SK-N-SH (cell line): ENCODE measurements around the gene LTBP1. TPM values are rescaled to one million over a fixed set of nuclear protein-coding genes. Genes with fewer than 3 reads are reported as not detected.

Source experiments
- CTCF ChIA-PET: fragments of 300-600, 350-600 bp; formaldehyde crosslinking; extraction: SDS; loops from one replicate; lab custom pipeline; 2021; lab: Yijun Ruan, JAX
- POLR2A ChIA-PET: fragments of 350-600 bp; sonication (Branson Sonifier 250); formaldehyde crosslinking; extraction: SDS; loops from one replicate; lab custom pipeline; 2020; ENCODE audit warnings: antibody characterized with exemption, inconsistent platforms; lab: Yijun Ruan, JAX
- DNase-seq: peaks from one replicate; pipeline ENCODE4 v3.0.0; 2012
- H2AFZ ChIP-seq: fragments of 200-600 bp; sonication (generic); 2 replicates; pipeline ENCODE4 v1.8.1; 2016; ENCODE audit warnings: antibody characterized with exemption, mild to moderate bottlenecking, low read depth
- H3F3A ChIP-seq: fragments of 200-600 bp; sonication (generic); replicated peaks from 2 replicates; pipeline ENCODE3; 2016; ENCODE audit warnings: antibody characterized with exemption, mild to moderate bottlenecking; ENCODE audit not compliant: insufficient read depth
- H3K27ac ChIP-seq, 2 experiments: fragments of 200-500 bp in 1 of 2; fragments of 200-600 bp in 1 of 2; sonication (Bioruptor generic) in 1 of 2; sonication (generic), shearing (Covaris generic) in 1 of 2; 2 replicates each; pipeline versions ENCODE4 v1.5.1 to v1.6.1; 2014 to 2016; ENCODE audit warnings: low read depth in 2 of 2, inconsistent platforms in 1 of 2, low read length in 1 of 2, mild to moderate bottlenecking in 1 of 2, mixed read lengths in 1 of 2
- H3K27me3 ChIP-seq: fragments of 200-600 bp; sonication (generic), shearing (Covaris generic); 2 replicates; pipeline ENCODE4 v1.6.1; 2016; ENCODE audit warnings: mixed run types; ENCODE audit not compliant: insufficient read depth
- H3K36me3 ChIP-seq, 2 experiments: fragments of 200-500 bp in 1 of 2; fragments of 200-600 bp in 1 of 2; sonication (Bioruptor generic) in 1 of 2; sonication (generic) in 1 of 2; replicated peaks in 1 of 2; 2 replicates each; pipeline versions ENCODE3 to v1.5.1; 2014 to 2016; ENCODE audit warnings: low read length in 1 of 2, mild to moderate bottlenecking in 1 of 2; ENCODE audit not compliant: insufficient read depth in 2 of 2, control insufficient read depth in 1 of 2
- H3K4me1 ChIP-seq, 2 experiments: fragments of 200-500 bp in 1 of 2; fragments of 200-600 bp in 1 of 2; sonication (Bioruptor generic) in 1 of 2; sonication (generic), shearing (Covaris generic) in 1 of 2; 2 replicates each; pipeline versions ENCODE4 v1.5.1 to v1.6.1; 2014 to 2016; ENCODE audit warnings: low read depth in 1 of 2, low read length in 1 of 2, mixed run types in 1 of 2; ENCODE audit not compliant: insufficient read depth in 2 of 2, control insufficient read depth in 1 of 2
- H3K4me2 ChIP-seq: fragments of 200-600 bp; sonication (generic), shearing (Covaris generic); 2 replicates; pipeline ENCODE4 v1.6.1; 2017; ENCODE audit warnings: mixed run types
- H3K4me3 ChIP-seq, 2 experiments: fragments of 200-500 bp in 1 of 2; fragments of 200-600 bp in 1 of 2; sonication (Bioruptor generic) in 1 of 2; sonication (generic), shearing (Covaris generic) in 1 of 2; 2 replicates each; pipeline versions ENCODE4 v1.5.1 to v1.8.1; 2014 to 2016; ENCODE audit warnings: low read depth in 2 of 2, inconsistent platforms in 1 of 2, low read length in 1 of 2, mild to moderate bottlenecking in 1 of 2, mixed read lengths in 1 of 2, moderate library complexity in 1 of 2
- H3K79me2 ChIP-seq: fragments of 200-600 bp; sonication (generic); 2 replicates; pipeline ENCODE4 v1.8.1; 2017; ENCODE audit warnings: mild to moderate bottlenecking; ENCODE audit not compliant: insufficient read depth
- H3K9ac ChIP-seq: fragments of 200-600 bp; sonication (generic); 2 replicates; pipeline ENCODE4 v1.6.1; 2017; ENCODE audit warnings: mixed run types
- H3K9me2 ChIP-seq: fragments of 200-600 bp; sonication (generic); 2 replicates; pipeline ENCODE4 v1.6.1; 2017; ENCODE audit warnings: mixed run types
- H3K9me3 ChIP-seq: fragments of 200-600 bp; sonication (generic); 2 replicates; pipeline ENCODE4 v1.6.1; 2017; ENCODE audit warnings: mixed run types, mild to moderate bottlenecking, moderate library complexity
- H4K20me1 ChIP-seq: fragments of 200-600 bp; sonication (generic); 2 replicates; pipeline ENCODE4 v1.6.1; 2017; ENCODE audit warnings: mild to moderate bottlenecking, mixed run types; ENCODE audit not compliant: insufficient read depth
- CHD2 ChIP-seq: fragments of 150-350 bp; IDR thresholded peaks from 2 replicates; pipeline ENCODE4 v1.6.1; 2018; ENCODE audit warnings: low read length; ENCODE audit not compliant: partially characterized antibody
- ELF1 ChIP-seq: IDR thresholded peaks from 2 replicates; pipeline ENCODE4 v1.4.0; 2012
- EP300 ChIP-seq, 2 experiments: IDR thresholded peaks; 2 replicates each; pipeline versions ENCODE4 v1.4.0 to v1.6.1; 2012; ENCODE audit warnings: borderline replicate concordance in 1 of 2, low read depth in 1 of 2, low read length in 1 of 2
- GABPA ChIP-seq: IDR thresholded peaks from 2 replicates; pipeline ENCODE4 v1.4.0; 2012; ENCODE audit warnings: low read depth, mild to moderate bottlenecking
- GATA2 ChIP-seq: sonication (generic); formaldehyde crosslinking; IDR thresholded peaks from 2 replicates; pipeline ENCODE4 v1.5.0; 2020; ENCODE audit warnings: mild to moderate bottlenecking, missing genetic modification reagents
- JUND ChIP-seq: IDR thresholded peaks from 2 replicates; pipeline ENCODE4 v1.4.0; 2012
- MEF2A ChIP-seq: IDR thresholded peaks from 2 replicates; pipeline ENCODE4 v1.4.0; 2012; ENCODE audit warnings: low read depth, borderline replicate concordance
- MXI1 ChIP-seq: IDR thresholded peaks from 2 replicates; pipeline ENCODE4 v1.6.1; 2012; ENCODE audit warnings: mild to moderate bottlenecking, low read depth, low read length, improper control_type of control experiment
- NFIC ChIP-seq: IDR thresholded peaks from 2 replicates; pipeline ENCODE4 v1.4.0; 2012; ENCODE audit warnings: borderline replicate concordance
- NRF1 ChIP-seq: IDR thresholded peaks from 2 replicates; pipeline ENCODE4 v1.6.1; 2012; ENCODE audit warnings: low read depth, mild to moderate bottlenecking, low read length
- RCOR1 ChIP-seq: fragments of 150-350 bp; IDR thresholded peaks from 2 replicates; pipeline ENCODE4 v1.6.1; 2017; ENCODE audit warnings: antibody characterized with exemption, low read length
- RXRA ChIP-seq: IDR thresholded peaks from 2 replicates; pipeline ENCODE4 v1.4.0; 2012; ENCODE audit warnings: low read depth, mild to moderate bottlenecking, borderline replicate concordance
- SIN3A ChIP-seq: IDR thresholded peaks from 2 replicates; pipeline ENCODE4 v1.6.1; 2012; ENCODE audit warnings: low read depth, mild to moderate bottlenecking, low read length, moderate library complexity, borderline replicate concordance
- TAF1 ChIP-seq: IDR thresholded peaks from 2 replicates; pipeline ENCODE4 v1.6.1; 2012; ENCODE audit warnings: low read depth, mild to moderate bottlenecking, low read length, moderate library complexity, borderline replicate concordance
- TCF12 ChIP-seq: IDR thresholded peaks from 2 replicates; pipeline ENCODE4 v1.4.0; 2012
- TEAD4 ChIP-seq: IDR thresholded peaks from 2 replicates; pipeline ENCODE4 v1.4.0; 2012; ENCODE audit warnings: mild to moderate bottlenecking, borderline replicate concordance; ENCODE audit not compliant: insufficient read depth
- USF1 ChIP-seq: IDR thresholded peaks from 2 replicates; pipeline ENCODE4 v1.4.0; 2012; ENCODE audit warnings: low read depth, borderline replicate concordance
- YY1 ChIP-seq: IDR thresholded peaks from 2 replicates; pipeline ENCODE4 v1.4.0; 2012; ENCODE audit warnings: low read depth, mild to moderate bottlenecking
- WGBS: methylation state at CpG from one replicate; pipeline ENCODE4 v1.1.6; 2017; ENCODE audit warnings: low lambda C conversion rate; 5-methylcytosine and 5-hydroxymethylcytosine counted together
- polyA plus RNA-seq, 3 experiments: library from polyadenylated mRNA; depleted of rRNA; stranded (reverse); fragments of >200 nt; gene quantifications; 2 replicates each; pipeline ENCODE4 v1.2.3, GENCODE V29; 2012
- TF ChIP-seq, protein P1 (sequence below): fragments of 200-600 bp; sonication (generic); IDR thresholded peaks from 2 replicates; pipeline ENCODE4 v1.6.1; 2017; ENCODE audit warnings: antibody characterized with exemption, mild to moderate bottlenecking, moderate library complexity
- TF ChIP-seq, protein P2 (sequence below): IDR thresholded peaks from 2 replicates; pipeline ENCODE4 v1.4.0; 2012; ENCODE audit warnings: low read depth, borderline replicate concordance
- TF ChIP-seq, protein P3 (sequence below): IDR thresholded peaks from 2 replicates; pipeline ENCODE4; 2012

The LTBP1 gene
- polyA plus RNA-seq, 1 of the 3 experiments (the other 2 are of a cell fraction) = 467 TPM

GRCh38 chr2:32904074-32904473 lies 42.7 kb upstream of the LTBP1 start:
- no peaks in the 10 kb centered on the region for H3K4me1 ChIP-seq
- no peak overlapping the region for H3K4me3 ChIP-seq
- H3K4me2 ChIP-seq = no peak overlapping the region
- no peaks in the 10 kb centered on the region for H3K27me3 ChIP-seq
- CTCF ChIA-PET = interaction anchor here (0.8 kb wide), 1 partner anchor 127 kb away, joined by 3 read pairs; no protein-coding TSS in a partner anchor
- H4K20me1 ChIP-seq = no peaks in the 10 kb centered on the region
- 59% methylated on average over 3 of the region's 3 CpGs for WGBS
- POLR2A ChIA-PET = no interaction called here
- H3K9me2 ChIP-seq = no peaks in the 10 kb centered on the region
- DNase-seq = no peak
- H3K9ac ChIP-seq = no peak overlapping the region
- no peak overlapping the region for H3K27ac ChIP-seq
- H3K79me2 ChIP-seq = no peaks in the 10 kb centered on the region
- TF ChIP-seq, protein P1, sequence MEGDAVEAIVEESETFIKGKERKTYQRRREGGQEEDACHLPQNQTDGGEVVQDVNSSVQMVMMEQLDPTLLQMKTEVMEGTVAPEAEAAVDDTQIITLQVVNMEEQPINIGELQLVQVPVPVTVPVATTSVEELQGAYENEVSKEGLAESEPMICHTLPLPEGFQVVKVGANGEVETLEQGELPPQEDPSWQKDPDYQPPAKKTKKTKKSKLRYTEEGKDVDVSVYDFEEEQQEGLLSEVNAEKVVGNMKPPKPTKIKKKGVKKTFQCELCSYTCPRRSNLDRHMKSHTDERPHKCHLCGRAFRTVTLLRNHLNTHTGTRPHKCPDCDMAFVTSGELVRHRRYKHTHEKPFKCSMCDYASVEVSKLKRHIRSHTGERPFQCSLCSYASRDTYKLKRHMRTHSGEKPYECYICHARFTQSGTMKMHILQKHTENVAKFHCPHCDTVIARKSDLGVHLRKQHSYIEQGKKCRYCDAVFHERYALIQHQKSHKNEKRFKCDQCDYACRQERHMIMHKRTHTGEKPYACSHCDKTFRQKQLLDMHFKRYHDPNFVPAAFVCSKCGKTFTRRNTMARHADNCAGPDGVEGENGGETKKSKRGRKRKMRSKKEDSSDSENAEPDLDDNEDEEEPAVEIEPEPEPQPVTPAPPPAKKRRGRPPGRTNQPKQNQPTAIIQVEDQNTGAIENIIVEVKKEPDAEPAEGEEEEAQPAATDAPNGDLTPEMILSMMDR = no peak
- TF ChIP-seq, all 33 proteins: peak for 0
- H3F3A ChIP-seq = no peaks in the 10 kb centered on the region
- H2AFZ ChIP-seq = no peak overlapping the region
- no peaks in the 10 kb centered on the region for H3K9me3 ChIP-seq
- H3K36me3 ChIP-seq = no peaks in the 10 kb centered on the region

- DNase-seq = no peak
- ChIA-PET CTCF (interaction anchor here (0.8 kb wide), 1 partner anchor 126 kb away, joined by 3 read pairs; no protein-coding TSS in a partner anchor), POLR2A (no interaction called here)
- Histone ChIP-seq H3K4me2 (no peak overlapping the region), H3K36me3 (no peaks in the 10 kb centered on the region), H4K20me1 (no peaks in the 10 kb centered on the region), H3K9me3 (no peaks in the 10 kb centered on the region), H3F3A (no peaks in the 10 kb centered on the region), H3K9me2 (no peaks in the 10 kb centered on the region), H3K4me3 (no peak overlapping the region), H2AFZ (no peak overlapping the region), H3K9ac (no peak overlapping the region), H3K79me2 (no peaks in the 10 kb centered on the region), H3K27me3 (no peaks in the 10 kb centered on the region), H3K4me1 (no peaks in the 10 kb centered on the region), H3K27ac (no peak overlapping the region)
- WGBS = 46% methylated on average over 3 of the region's 3 CpGs
- TF ChIP-seq TCF12 = no peak
- no peak for TF ChIP-seq GABPA
- TF ChIP-seq USF1 = no peak
- no peak for TF ChIP-seq SIN3A
- TF ChIP-seq MXI1 = no peak
- no peak for TF ChIP-seq TEAD4
- TF ChIP-seq RCOR1 = no peak
- no peak for TF ChIP-seq MEF2A
- TF ChIP-seq ELF1 = no peak
- no peak for TF ChIP-seq YY1
- no peak for TF ChIP-seq EP300 (IDR thresholded peaks at IDR 0.05; ENCODE audit: borderline replicate concordance in 1 of 2, low read depth in 1 of 2, low read length in 1 of 2)
- TF ChIP-seq GATA2 (CRISPR knock-in tag) = no peak
- TF ChIP-seq, protein P2, sequence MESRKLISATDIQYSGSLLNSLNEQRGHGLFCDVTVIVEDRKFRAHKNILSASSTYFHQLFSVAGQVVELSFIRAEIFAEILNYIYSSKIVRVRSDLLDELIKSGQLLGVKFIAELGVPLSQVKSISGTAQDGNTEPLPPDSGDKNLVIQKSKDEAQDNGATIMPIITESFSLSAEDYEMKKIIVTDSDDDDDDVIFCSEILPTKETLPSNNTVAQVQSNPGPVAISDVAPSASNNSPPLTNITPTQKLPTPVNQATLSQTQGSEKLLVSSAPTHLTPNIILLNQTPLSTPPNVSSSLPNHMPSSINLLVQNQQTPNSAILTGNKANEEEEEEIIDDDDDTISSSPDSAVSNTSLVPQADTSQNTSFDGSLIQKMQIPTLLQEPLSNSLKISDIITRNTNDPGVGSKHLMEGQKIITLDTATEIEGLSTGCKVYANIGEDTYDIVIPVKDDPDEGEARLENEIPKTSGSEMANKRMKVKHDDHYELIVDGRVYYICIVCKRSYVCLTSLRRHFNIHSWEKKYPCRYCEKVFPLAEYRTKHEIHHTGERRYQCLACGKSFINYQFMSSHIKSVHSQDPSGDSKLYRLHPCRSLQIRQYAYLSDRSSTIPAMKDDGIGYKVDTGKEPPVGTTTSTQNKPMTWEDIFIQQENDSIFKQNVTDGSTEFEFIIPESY = no peak
- TF ChIP-seq JUND = no peak
- TF ChIP-seq CHD2 = no peak
- no peak for TF ChIP-seq NFIC
- no peak for TF ChIP-seq TAF1
- TF ChIP-seq NRF1 = no peak
- TF ChIP-seq RXRA = no peak
- TF ChIP-seq, protein P3, sequence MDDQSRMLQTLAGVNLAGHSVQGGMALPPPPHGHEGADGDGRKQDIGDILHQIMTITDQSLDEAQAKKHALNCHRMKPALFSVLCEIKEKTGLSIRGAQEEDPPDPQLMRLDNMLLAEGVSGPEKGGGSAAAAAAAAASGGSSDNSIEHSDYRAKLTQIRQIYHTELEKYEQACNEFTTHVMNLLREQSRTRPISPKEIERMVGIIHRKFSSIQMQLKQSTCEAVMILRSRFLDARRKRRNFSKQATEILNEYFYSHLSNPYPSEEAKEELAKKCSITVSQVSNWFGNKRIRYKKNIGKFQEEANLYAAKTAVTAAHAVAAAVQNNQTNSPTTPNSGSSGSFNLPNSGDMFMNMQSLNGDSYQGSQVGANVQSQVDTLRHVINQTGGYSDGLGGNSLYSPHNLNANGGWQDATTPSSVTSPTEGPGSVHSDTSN = no peak
Observed at GRCh38 chr2:32904751-32905150, 42.0 kb upstream of the LTBP1 start.
